Measurements from ENCODE around the gene ADGRA1.

Gene ADGRA1

DNA sequence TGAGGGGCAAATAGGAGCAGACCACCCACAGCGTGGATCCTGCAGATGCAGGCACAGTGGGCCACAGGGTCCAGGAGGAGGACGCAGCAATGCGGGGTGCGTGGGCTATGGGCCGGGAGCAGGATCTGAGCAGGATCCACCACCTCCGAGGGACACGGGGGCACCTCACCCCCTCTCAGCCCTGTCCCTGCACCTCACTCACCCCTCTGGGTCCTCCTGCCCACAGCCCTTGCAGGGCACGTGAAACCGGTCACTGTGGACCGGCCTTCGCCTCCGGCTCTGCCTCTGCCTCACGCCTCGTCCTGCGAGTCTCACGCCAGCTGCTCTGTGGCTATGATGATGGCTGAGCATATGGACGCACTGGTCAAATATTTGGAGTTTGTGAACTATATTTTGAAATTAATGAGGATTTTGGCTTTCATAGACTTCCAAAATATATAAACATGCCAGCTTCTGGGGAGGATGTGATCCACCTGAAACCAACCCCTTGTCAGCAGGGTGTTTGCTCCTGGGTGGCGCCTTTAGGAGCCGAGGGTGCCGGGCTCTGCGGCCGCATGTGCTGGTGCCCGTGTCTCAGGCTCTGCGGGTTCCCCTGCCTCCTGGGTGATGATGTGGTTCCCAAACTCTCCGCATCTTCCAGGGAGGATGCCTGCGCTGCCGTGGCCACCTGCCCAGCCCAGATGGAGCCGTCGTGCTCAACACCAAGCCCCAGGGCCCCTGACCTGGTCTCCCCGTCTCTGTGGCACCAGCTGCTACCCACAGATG is 11.3 kb upstream of the ADGRA1 start:
- DNase-seq, result no peak

DNA sequence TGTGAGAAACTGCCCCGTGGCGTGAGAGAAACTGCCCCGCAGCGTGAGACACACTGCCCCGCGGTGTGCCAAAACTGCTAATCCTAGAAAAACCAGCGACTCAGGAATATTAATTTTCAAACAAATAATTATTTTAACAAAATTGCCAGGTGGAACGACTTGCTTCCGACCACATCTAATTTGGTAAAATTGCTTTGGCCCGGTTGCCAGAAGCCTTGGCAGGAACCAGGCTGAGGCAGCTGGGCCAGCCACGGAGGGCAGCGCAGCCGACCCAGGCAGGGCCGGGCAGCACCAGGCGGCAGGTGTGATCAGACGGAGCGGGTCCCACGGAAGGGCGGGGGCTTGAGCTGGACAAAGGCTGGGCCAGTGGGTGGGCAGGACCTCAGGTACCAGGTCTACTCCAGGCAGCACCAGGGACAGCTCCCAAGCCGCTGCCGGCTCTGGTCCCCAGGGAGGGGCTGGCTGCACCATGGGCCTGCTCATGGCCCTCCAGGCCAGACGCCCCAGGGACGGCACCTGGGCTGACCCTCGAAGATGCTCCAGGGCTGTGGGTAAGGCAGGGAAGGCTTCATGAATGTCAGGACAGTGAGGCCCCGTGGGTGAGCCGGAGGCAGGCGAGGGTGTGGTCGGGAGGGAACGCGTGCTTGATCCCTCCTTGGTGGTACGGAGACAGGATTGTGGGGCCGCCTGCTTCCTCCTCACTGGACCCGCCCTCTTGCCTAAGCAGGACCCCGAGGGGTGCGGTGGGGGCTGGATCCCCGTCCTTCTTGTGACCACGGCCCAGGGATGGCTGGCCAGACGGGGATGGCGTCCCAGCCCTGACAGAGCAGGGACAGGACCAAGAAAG is 7.7 kb upstream of the ADGRA1 start:
- no peak for DNase-seq

DNA sequence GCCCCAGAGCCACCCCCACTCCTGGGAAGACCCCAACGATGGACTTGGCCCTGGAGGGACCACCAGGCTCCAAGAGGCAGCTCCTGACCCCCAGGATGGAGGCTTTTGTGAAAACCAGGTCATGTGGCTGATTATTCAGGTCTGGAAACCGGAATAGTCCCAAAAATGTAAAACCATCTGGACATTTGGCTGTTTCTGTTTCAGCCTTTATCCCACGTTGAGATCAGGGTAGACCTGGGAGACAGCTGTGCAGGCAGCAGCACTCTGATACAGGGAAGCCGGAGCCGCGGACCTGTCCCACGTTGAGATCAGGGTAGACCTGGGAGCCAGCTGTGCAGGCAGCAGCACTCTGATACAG is 7.1 kb upstream of the ADGRA1 start:
- DNase-seq, result no peak

DNA sequence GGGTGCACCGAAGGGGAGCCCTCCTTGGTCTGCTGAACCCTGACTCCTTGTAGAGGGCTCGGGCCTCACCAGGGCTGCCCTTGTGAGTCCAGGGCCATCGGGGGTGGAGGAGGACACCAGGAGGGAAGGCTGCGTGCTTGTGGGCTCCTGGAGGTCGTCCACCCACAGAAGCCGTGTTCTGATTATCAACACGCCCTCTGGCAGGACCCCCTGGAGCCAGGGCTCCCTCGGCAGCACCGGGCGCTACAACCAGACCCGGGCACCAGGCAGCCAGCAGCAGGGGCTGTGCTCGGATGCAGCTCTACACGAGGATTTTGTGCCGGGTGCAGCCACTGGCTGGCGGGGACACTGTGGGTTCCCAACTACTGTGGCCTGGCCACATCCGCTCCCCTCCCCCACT is 6.1 kb upstream of the ADGRA1 start:
- no peak for DNase-seq

DNA sequence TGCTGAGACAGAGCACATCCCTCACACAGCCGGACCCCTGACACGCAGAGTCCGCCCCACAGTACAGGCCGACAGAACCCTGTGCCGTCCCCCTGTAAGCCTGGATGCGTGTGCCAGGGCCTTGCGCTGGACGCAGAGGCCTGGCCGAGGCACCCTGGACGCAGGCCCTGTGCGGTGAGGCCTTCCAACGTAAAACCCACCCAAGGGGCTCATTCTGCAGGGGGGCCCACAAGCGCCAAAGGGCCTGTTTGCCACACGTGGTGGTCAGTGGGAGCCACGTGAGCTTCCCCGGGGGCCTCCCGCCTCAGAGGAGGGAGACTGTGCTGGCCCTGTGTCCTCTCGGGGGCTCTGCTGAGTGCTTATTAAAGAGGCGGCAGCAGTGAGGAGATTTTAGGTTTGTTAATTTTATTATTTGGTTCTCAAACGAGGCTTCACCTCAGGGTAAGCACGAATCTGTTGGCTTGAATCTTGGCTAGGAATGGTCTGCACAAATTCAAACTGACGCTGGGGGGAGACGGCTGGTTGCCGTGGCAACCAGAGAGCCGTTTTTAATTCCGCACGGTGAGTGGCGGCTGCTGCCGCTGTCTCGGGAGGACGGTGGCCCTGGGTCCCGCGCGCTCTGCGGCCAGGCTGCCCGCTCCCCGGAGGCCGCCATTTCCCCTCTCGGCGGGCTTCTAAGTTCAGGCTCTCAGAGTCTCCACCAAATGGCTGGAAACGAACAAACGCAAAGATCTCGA is 4.9 kb upstream of the ADGRA1 start:
- no peak for DNase-seq

DNA sequence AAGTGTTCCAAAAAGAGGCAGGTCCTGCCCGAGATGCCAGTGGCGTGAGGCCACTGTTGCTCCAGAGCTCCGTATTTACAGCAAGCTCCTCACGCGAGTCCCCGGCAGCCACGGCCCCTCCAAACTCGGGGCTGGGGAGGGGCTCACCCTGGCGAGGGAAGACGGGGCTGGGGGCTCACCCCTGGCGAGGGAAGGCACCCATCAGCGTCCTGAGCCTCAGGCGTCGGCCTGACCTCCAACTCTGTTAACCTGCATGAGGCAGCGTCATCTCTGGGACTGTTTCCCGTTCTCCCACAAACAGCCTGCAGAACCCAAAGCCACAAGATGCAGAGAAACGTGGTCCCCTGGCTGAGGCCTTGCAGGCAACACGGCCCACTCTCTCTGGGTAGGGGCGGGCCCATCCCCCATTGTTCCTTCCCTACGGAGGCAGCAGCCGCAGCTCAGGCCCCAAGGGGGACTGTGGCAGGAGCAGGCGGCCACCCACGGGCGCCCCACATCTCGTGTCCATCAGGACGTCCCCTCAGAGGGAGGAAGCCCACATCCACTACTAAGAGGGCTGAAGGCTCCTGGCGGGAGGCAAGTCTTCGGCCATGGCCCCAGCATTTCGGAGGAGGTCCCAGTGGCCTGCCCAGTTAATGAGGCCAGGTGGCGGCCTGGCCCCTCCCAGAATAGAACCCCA is 4.2 kb upstream of the ADGRA1 start:
- no peak for DNase-seq

DNA sequence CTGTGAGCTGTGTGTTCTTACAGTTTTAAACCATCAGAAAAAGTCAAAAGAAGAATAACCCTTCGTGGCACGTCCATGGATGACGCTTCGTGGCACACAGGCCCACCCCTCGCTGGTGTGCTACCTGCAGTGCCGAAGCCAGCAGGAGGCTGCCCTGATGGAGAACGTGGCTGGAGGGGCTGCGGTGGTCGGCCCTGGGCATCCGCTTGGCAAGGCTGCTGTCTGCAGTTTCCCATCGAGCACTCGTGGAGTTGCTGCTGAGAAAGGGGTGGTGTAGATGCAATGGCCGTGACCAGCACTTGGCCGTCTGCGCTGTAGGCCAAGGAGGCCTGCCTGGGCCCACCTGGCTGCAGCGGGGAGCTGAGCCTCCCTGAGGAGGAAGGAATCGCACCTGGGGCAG is 3.2 kb upstream of the ADGRA1 start:
- no peak for DNase-seq

DNA sequence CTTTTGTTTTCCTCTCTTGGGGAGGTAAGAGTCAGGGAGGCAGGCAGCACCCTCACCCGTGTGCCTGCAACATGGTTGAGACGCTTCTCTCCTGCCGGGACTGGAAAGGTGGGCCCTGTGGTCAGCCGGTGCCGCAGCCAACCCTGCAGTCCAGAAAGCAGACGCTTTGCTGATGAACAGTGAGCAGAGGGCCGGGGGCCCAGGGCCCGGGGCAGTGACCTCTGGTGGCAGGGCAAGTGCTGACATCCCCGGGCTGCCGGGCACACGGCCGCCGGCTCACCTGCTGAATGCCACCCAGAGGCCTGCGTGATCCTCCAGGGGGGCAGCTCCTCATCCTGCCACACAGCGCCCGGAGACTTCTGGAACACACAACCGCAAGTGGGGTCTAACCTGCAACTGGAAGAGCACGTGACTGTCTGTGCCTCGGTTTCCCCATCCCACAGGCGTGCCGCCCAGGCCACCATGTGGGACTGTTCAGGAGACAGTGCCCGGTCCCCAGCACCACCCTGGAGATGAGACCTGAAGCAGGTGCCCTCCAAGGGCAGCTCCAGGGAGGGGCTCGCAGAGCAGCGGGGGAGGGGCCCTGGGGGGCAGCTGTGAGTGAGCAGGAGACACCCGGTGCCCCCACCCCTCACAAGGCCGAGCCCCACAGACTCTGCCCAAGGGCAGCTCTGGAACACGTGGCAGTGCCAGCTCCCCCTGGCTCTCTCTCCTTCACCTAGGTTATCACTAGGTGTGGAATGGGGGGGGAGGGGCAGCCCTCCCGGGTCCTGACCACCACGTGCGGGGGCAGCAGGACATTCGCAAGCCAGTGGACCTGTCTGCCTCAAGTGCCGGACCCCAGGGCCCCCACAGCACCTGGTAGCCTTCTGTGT is 2.2 kb upstream of the ADGRA1 start:
- no peak for DNase-seq

DNA sequence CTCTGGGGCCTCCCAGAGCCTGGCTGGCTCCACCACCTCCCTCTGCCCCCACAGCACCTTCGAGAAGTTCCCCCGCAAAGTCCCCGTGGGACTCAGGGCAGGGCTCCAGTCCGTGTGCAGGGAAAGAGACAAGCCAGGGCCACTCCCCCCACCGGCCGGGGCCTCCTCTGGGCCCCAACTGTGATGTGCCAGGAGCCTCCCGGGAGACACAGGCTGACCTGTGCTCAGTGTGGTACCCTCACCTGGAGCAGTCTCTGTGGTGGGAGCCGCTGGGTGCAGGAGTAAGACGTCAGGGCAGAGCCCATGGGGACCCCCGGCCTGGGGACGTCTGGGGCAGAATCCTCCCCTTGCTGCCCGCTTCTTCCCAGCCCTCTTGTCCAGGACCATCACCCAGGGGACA is 1.5 kb upstream of the ADGRA1 start:
- no peak for DNase-seq

DNA sequence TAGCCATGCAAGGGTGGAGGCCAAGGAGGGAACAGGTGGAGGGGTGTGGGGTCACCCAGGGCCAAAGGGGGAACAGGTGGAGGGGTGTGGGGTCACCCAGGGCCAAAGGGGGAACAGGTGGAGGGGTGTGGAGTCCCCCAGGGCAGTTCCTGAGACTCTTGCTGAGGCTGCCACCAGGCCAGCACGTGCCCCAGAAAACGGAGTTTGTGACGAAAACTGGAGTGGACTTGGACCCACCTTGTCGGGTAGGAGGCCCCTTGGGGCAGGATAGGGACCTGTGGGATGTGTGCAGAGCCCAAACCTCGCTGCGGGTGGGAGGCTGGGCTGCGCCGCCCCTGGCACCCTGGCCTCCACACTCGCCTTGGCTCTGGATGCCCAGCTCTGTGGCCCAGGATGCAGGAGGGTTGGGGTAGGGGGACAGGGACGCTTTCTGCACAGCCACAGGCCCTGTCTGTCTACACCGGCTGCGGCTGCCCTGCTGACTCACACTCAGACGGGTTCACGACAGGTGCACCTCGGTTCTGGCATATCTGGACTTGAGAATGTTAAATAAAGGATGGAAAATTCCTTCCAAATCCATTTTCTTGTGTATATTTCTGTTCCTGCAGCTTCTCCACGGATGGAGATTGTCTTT is 562 bp upstream of the ADGRA1 start:
- no peak for DNase-seq

DNA sequence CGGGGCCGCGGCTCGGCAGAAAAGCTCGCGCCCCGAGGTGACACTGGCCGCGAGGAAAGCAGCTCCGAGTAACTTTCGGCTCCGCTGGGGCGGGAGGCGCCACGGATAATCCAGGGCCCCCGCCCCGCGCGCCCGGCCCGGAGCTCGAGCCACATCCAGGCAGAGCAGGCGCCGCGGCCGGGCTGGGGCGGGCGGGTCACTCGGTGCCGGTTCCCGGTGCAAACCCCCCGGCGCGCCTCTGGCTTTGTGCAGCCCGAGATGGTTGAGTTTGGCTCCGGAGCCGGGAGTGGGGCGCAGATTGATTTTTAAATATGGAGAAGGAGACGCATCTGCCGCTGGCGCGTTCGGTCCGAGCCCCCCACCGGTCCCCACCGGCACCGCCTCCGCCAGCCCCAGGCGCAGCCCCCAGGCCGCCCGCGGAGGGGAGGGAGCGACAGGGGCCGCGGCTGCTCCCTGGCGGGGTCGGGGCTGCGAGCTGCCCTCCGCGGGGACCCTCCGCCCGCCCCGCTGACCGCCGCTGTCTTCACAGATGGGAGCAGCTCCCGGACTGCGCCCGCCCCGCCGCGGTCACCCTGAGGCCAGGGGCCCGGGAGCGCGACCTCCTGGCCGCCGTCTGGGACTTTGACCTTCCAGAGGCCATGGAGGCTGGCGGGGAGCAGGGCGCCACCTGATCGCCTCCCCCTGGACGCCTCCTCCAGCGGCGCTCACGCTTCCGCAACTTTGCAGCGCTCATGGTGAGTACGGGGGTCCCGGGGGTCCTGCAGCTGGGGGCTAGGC is 643 bp downstream of the ADGRA1 start:
- no peak for DNase-seq

DNA sequence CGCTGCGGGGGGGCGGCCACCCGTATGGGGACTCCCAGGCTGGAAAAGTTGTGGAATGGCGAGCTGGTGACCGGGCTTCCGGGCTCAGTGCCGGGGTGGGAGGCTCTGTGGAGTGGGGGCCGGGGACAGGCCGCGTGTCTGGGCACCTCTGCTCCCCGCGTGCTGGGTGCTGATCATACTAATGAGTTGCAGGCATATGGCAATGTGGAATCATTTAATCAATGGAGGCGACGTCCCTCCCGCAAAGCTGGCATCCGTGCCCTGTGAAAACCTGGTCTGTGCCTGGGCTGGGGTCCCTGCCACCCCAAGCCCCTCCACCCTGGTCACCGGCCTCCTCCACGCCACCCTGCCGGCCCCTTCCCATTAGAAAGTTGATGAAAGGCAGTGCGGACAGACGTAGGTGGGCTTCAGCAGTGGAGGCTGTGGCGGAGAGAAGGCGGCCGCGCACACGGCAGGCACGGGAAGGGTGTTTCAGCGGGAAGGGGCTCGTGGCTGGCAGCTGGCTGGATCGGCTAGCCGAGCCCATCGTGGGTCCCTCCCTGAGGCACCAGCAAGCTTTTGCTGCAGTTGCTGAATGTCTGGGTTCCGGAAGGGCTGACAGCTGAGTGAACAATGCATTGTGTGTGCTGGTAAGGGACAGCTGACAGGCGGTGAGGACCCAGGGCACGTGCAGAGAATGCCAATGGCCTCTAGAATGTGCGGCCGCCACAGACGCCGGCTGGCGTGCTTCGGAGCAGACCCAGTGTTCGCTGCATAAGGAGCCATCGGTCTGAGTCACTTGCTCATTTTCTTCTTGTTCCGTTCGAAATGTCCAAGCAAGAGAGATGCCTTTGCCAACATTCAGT is 1.5 kb downstream of the ADGRA1 start:
- no peak for DNase-seq

DNA sequence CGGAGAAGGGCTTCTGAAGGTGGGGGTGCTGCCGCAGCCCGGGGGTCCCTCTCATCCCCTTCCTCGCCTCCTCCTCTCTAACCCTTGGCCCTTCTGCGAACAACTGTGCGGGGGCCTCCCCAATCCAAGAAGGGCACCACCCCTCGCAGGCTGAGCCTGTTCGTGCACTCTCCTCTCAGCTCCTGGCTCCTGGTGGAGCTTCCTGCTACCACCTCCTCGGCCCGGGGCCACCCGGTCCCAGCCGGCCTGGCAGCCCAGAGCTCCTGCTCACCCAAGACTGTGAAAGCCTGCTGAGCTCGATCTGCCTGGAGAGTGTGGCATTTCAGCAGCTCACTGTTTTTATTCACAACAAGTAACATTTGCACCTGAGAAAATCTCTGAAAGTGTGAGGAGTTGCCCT is 2.4 kb downstream of the ADGRA1 start:
- DNase-seq, result no peak

DNA sequence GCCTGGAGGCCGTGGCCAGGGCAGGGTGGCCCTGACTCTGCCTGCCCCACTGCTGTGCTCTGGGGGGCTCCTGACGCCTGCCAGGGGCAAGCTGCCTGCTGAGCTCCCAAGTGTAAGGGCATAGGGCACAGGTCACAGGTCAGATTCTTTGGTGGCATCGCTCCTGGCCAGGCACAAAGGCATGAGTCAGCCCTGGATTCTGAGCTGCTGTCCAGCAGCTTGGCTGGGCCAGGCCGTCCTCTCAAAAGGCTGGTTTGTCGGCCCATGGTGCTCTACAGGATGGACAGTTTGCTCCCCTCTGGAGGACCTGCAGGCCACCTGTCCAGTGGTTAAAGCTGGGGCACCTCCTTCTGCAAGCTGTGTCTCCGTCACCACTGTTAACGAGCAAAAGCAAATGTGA is 2.9 kb downstream of the ADGRA1 start:
- DNase-seq, result no peak

DNA sequence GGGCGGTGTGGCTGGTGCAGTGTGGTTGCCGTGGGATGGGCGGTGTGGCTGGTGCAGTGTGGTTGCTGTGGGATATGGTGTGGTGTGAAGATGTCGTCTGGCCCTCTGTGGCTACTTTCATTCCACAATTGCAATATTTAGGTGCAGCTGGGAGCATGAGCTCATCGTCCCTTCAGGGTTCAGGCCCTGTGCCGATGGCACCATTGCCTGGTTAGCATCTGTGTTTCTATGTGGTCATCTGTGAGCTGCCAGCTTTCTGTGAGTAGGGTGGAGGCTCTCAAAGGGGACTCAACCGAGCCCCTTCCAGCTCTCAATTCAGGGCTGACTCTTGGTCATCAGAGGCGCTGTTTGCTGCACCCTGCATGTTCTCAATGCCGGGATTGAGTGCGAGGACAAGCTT is 3.6 kb downstream of the ADGRA1 start:
- no peak for DNase-seq

DNA sequence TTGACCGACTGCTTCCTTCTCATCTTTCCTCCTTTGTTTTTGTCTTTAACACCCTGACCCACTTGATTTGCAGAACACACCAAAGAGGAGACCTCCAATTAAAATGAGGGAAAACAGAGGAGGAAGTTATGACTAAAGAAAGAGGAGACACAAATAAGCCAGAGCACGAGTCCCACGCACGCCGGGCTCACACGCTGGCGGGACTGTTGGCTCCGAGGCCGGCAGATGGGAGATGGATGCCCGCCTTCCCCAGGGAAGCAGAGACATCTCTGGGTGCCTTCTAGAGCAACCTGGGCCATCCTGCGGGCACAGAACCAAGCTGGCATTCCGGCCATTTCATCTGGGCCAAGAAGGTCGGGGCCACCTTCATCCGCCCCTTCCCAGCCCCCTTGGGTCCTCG is 5.6 kb downstream of the ADGRA1 start:
- no peak for DNase-seq

DNA sequence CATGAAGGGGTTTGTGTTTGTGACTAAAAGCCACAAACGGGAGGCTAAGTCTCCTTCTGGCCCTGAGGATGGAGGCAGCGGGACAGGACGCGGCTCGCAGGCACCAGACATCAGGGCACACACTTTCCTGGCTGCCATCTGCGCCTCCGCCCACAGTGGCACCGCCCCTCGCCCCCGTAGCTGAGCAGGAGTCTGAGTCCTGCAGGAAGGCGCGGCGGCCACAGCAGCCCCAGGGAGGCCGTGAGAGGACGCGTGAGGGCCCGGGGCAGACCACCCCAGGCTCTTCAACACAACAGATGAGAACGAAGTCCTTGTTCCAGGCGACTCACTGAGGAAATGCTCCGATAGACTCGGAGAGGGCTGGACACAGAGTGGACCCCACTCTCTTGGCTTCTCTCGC is 6.6 kb downstream of the ADGRA1 start:
- no peak for DNase-seq

DNA sequence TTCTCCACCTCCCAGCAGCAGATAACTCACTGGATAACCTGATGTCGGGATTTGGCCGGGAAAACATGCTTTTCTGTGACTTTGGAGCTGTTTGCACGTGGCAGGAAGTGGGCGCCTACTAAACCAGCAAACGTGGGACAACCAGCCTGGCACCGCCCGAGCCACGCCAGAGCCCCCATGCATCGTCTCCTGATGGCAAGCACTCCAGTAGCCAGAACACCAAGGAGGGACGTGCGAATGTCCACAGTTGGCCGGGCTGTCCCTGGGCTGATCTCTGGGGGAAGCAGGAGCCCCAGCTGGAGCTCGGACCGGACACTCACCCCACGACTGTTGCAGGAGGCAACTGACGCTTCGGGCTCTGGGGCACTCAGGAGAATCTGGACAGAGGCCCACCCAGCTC is 7.1 kb downstream of the ADGRA1 start:
- DNase-seq, result no peak

DNA sequence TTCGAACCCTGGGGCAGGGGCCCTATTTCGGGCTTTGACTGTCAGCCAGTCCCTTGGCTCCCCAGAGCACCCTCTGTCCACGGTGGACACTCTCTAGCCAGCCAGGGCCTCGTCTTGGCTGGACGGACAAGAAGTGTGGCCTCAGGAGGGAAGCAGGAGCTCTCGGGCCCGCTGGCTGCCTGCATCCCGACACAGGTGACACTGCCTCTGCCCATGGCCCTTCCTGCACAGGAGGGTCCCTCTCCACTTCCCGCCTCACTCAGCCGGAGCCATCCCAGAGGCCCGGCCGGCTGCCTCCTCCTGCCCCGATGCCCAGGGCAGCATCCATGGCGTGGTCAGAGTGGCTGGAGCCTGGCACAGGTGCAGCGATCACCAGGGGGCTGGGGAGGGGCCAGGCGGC is 7.9 kb downstream of the ADGRA1 start:
- no peak for DNase-seq
